HepG2 (cell line): ENCODE results near the gene ADAM19. TPM values are rescaled to one million over a fixed set of nuclear protein-coding genes. Genes with fewer than 3 reads are reported as not detected.

Experiments used
- ATAC-seq: fragments of 200-7000 bp; cut with Tn5 transposase; 3 replicates; pipeline ENCODE4 v1.9.1; 2020; ENCODE audit warnings: mild to moderate bottlenecking, moderate library complexity
- BruUV-seq: library from RNA; stranded (reverse); fragments of 400-500 nt; replicated peaks from 2 replicates; lab custom pipeline; 2021; lab: Mats Ljungman, UMichigan
- CTCF ChIA-PET: fragments of 300-600 bp; formaldehyde crosslinking; extraction: SDS; loops from one replicate; lab custom pipeline; 2021; ENCODE audit warnings: low total read pairs, inconsistent platforms, low intra/inter-chr PET ratio; lab: Yijun Ruan, JAX
- POLR2A ChIA-PET: fragments of 350-600 bp; sonication (Branson Sonifier 250); formaldehyde crosslinking; loops from one replicate; lab custom pipeline; 2020; ENCODE audit warnings: antibody characterized with exemption, inconsistent platforms; lab: Yijun Ruan, JAX
- DNase-seq: peaks from one replicate; pipeline ENCODE4 v3.0.0-alpha.2; 2015; ENCODE audit warnings: low spot score
- FAIRE-seq: peaks from 3 replicates; lab custom pipeline; 2011; peaks lifted over from hg19 to GRCh38; lab: Jason Lieb, UNC
- H2AFZ ChIP-seq: one replicate; pipeline ENCODE4 v1.6.1; 2011; ENCODE audit warnings: low read length, inconsistent platforms
- H3K27ac ChIP-seq: fragments of 300-600 bp; 3 replicates; pipeline ENCODE4 v1.8.0; 2011; ENCODE audit warnings: mixed run types, mild to moderate bottlenecking, mixed read lengths, low read length, inconsistent platforms; ENCODE audit not compliant: insufficient read depth; ENCODE audit errors: extremely low read length
- H3K27me3 ChIP-seq, 2 experiments: fragments of 200-600 bp in 1 of 2; 2 replicates in 1 of 2; 3 replicates in 1 of 2; pipeline versions ENCODE4 v1.6.0 to v1.8.0; 2011; ENCODE audit warnings: low read length in 2 of 2, mild to moderate bottlenecking in 2 of 2, moderate library complexity in 2 of 2, inconsistent platforms in 1 of 2; ENCODE audit not compliant: insufficient read depth in 2 of 2, control insufficient read depth in 1 of 2
- H3K36me3 ChIP-seq, 2 experiments: fragments of 200-600 bp in 1 of 2; replicated peaks in 1 of 2; 2 replicates in 1 of 2; 3 replicates in 1 of 2; pipeline versions ENCODE4 v1.5.1 to v1.8.0; 2011; ENCODE audit warnings: low read length in 2 of 2, inconsistent platforms in 1 of 2; ENCODE audit not compliant: insufficient read depth in 2 of 2, control insufficient read depth in 1 of 2
- H3K4me1 ChIP-seq: 2 replicates; pipeline ENCODE4 v1.5.1; 2012; ENCODE audit warnings: low read length, inconsistent platforms; ENCODE audit not compliant: insufficient read depth
- H3K4me2 ChIP-seq: 2 replicates; pipeline ENCODE4 v1.6.0; 2011; ENCODE audit warnings: low read depth, low read length, inconsistent platforms
- H3K4me3 ChIP-seq, 3 experiments: fragments of 200-600 bp in 1 of 3; sonication (generic), shearing (Covaris generic) in 1 of 3; replicated peaks in 1 of 3; 2 replicates each; pipeline ENCODE4 v1.5.1; 2011 to 2016; ENCODE audit warnings: low read length in 3 of 3, inconsistent platforms in 2 of 3, low read depth in 2 of 3, mild to moderate bottlenecking in 2 of 3, control low read depth in 1 of 3, mixed read lengths in 1 of 3; ENCODE audit not compliant: insufficient read depth in 1 of 3
- H3K79me2 ChIP-seq: one replicate; pipeline ENCODE4 v1.6.1; 2011; ENCODE audit warnings: low read length, inconsistent platforms; ENCODE audit not compliant: insufficient read depth
- H3K9ac ChIP-seq: 2 replicates; pipeline ENCODE4 v1.6.0; 2011; ENCODE audit warnings: mild to moderate bottlenecking, low read depth, low read length, inconsistent platforms; ENCODE audit not compliant: insufficient read depth
- H3K9me3 ChIP-seq: 2 replicates; pipeline ENCODE4 v1.5.1; 2012; ENCODE audit warnings: mild to moderate bottlenecking, low read length
- H4K20me1 ChIP-seq: 2 replicates; pipeline ENCODE4 v1.6.0; 2011; ENCODE audit warnings: inconsistent platforms, mild to moderate bottlenecking, low read length, moderate library complexity; ENCODE audit not compliant: insufficient read depth
- CBFB ChIP-seq: sonication (generic); formaldehyde crosslinking; IDR thresholded peaks from 2 replicates; pipeline ENCODE4 v1.4.0; 2020; ENCODE audit warnings: missing genetic modification reagents
- CEBPB ChIP-seq: IDR thresholded peaks from 2 replicates; pipeline ENCODE4 v1.6.1; 2011; ENCODE audit warnings: low read depth, low read length, improper control_type of control experiment, borderline replicate concordance
- GATA4 ChIP-seq: sonication (generic); IDR thresholded peaks from 2 replicates; pipeline ENCODE4 v1.6.1; 2016; ENCODE audit warnings: antibody characterized with exemption, low read depth, borderline replicate concordance
- HNRNPLL ChIP-seq: fragments of 200-400 bp; formaldehyde crosslinking; IDR thresholded peaks from 2 replicates; pipeline ENCODE4 v1.6.1; 2017; ENCODE audit warnings: mild to moderate bottlenecking, low read depth, low read length; ENCODE audit not compliant: poor library complexity, severe bottlenecking
- KDM1A ChIP-seq: IDR thresholded peaks from 2 replicates; pipeline ENCODE4 v1.6.1; 2016; ENCODE audit warnings: missing compliant biosample characterization
- KLF15 ChIP-seq: sonication (generic); formaldehyde crosslinking; IDR thresholded peaks from 2 replicates; pipeline ENCODE4 v1.8.1; 2023; ENCODE audit warnings: borderline replicate concordance, mild to moderate bottlenecking, inconsistent platforms, missing genetic modification reagents, mixed read lengths
- KLF9 ChIP-seq: IDR thresholded peaks from 2 replicates; pipeline ENCODE4 v1.6.1; 2016; ENCODE audit warnings: low read depth
- NFYC ChIP-seq: IDR thresholded peaks from 2 replicates; pipeline ENCODE4 v1.6.1; 2016; ENCODE audit warnings: missing genetic modification reagents, missing compliant biosample characterization
- POLR2AphosphoS5 ChIP-seq: IDR thresholded peaks from 2 replicates; pipeline ENCODE4 v1.6.1; 2012; ENCODE audit warnings: low read depth, low read length
- SUZ12 ChIP-seq: fragments of 150-350 bp; IDR thresholded peaks from 2 replicates; pipeline ENCODE4 v1.6.1; 2014; ENCODE audit warnings: low read depth, low read length
- TBL1XR1 ChIP-seq: fragments of 150-350 bp; IDR thresholded peaks from 2 replicates; pipeline ENCODE4 v1.6.1; 2014; ENCODE audit warnings: borderline replicate concordance, low read length; ENCODE audit not compliant: partially characterized antibody
- TGIF2 ChIP-seq: IDR thresholded peaks from 2 replicates; pipeline ENCODE4 v1.6.1; 2016; ENCODE audit warnings: control low read depth, missing compliant biosample characterization
- TOE1 ChIP-seq: sonication (generic); formaldehyde crosslinking; IDR thresholded peaks from 2 replicates; pipeline ENCODE4 v1.4.0; 2020; ENCODE audit warnings: mild to moderate bottlenecking, missing genetic modification reagents
- ZFP62 ChIP-seq: sonication (generic); formaldehyde crosslinking; IDR thresholded peaks from 2 replicates; pipeline ENCODE4 v1.4.0; 2020; ENCODE audit warnings: missing genetic modification reagents
- ZNF180 ChIP-seq: sonication (generic); formaldehyde crosslinking; IDR thresholded peaks from 2 replicates; pipeline ENCODE4 v1.4.0; 2020; ENCODE audit warnings: low read depth, missing genetic modification reagents, borderline replicate concordance
- ZNF562 ChIP-seq: sonication (generic); formaldehyde crosslinking; IDR thresholded peaks from 2 replicates; pipeline ENCODE4 v1.8.0; 2022; ENCODE audit warnings: missing genetic modification reagents, borderline replicate concordance
- ZNF616 ChIP-seq: sonication (generic); formaldehyde crosslinking; IDR thresholded peaks from 2 replicates; pipeline ENCODE4 v1.5.0; 2020; ENCODE audit warnings: low read depth, mild to moderate bottlenecking, missing genetic modification reagents
- whole genome bisulfite sequencing: methylation state at CpG from one replicate; pipeline ENCODE4 v1.1.6; 2017; ENCODE audit warnings: low lambda C conversion rate; 5-methylcytosine and 5-hydroxymethylcytosine counted together
- in situ Hi-C: cut with HindIII; loops from 2 replicates; pipeline ENCODE4 v1.10.0; 2017; ENCODE audit warnings: low pct_unique_long_range_greater_than_20kb; ENCODE audit not compliant: extremely low pct_ligation_motif_present
- intact Hi-C: fragments of 100-400 bp; cut with micrococcal nuclease; formaldehyde crosslinking; loops from one replicate; pipeline ENCODE4 v1.10.0; 2022; ENCODE audit not compliant: unreplicated experiment
- polyA plus RNA-seq, 8 experiments: library from polyadenylated mRNA; depleted of rRNA in 3 of 8; stranded (reverse) in 7 of 8; unstranded in 1 of 8; fragments of >200 nt; fragmentation: Illumina TruSeq in 4 of 8; extraction: Trizol in 4 of 8; gene quantifications; 2 replicates each; pipeline versions ENCODE4 v1.2.1 to v1.2.3, GENCODE V29; 2011 to 2016; ENCODE audit warnings: low read depth in 4 of 8, missing spikeins in 1 of 8, mixed read lengths in 1 of 8; ENCODE audit not compliant: insufficient read depth in 1 of 8
- total RNA-seq, 5 experiments: library from RNA; depleted of rRNA; stranded (reverse); fragments of >200 nt; fragmentation: Illumina TruSeq; extraction: Trizol; gene quantifications; 2 replicates each; pipeline ENCODE4 v1.2.3, GENCODE V29; 2016; ENCODE audit warnings: low read depth in 1 of 5
- TF ChIP-seq, protein P1 (sequence below): sonication (generic); formaldehyde crosslinking; IDR thresholded peaks from 2 replicates; pipeline ENCODE4 v1.5.0; 2020; ENCODE audit warnings: missing genetic modification reagents
- TF ChIP-seq, protein P2 (sequence below): sonication (generic); formaldehyde crosslinking; IDR thresholded peaks from 2 replicates; pipeline ENCODE4 v1.4.0; 2020; ENCODE audit warnings: missing genetic modification reagents, borderline replicate concordance
- TF ChIP-seq, protein P3 (sequence below): sonication (generic); formaldehyde crosslinking; IDR thresholded peaks from 2 replicates; pipeline ENCODE4 v1.5.1; 2020; ENCODE audit warnings: mild to moderate bottlenecking, missing genetic modification reagents
- TF ChIP-seq, protein P4 (sequence below): IDR thresholded peaks from 2 replicates; pipeline ENCODE4 v1.6.1; 2012; ENCODE audit warnings: inconsistent platforms

The ADAM19 gene
- total and polyA plus RNA-seq, 2 of the 13 experiments (the other 11 are each of a cell fraction or from before 2014, with no cell fraction given): 0.38 to 0.74 TPM

DNA sequence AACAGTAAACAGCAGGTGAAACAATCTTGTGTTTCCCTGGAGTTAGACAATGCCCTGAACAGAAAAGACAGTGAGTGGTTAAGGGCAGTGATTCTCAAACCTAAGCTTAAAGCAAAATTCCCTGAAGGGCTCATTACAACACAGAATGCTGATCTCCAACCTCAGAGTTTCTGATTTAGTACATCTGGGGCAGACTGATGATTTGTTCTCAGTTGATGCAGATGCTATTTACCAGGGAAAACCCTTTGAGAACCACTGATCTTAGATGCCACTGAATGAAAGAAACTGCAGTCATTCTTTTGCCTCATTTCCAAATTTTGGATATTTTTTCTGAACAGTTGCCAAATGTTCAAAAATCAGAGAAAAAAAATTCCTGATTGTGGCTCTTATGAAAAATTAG, 18.7 kb upstream of the ADAM19 start (continued):
- TF ChIP-seq, protein P1, sequence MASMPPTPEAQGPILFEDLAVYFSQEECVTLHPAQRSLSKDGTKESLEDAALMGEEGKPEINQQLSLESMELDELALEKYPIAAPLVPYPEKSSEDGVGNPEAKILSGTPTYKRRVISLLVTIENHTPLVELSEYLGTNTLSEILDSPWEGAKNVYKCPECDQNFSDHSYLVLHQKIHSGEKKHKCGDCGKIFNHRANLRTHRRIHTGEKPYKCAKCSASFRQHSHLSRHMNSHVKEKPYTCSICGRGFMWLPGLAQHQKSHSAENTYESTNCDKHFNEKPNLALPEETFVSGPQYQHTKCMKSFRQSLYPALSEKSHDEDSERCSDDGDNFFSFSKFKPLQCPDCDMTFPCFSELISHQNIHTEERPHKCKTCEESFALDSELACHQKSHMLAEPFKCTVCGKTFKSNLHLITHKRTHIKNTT (CRISPR knock-in tag): no peak
- TF ChIP-seq KDM1A (CRISPR knock-in tag): no peak
- no peak for TF ChIP-seq SUZ12
- TF ChIP-seq GATA4: no peak
- TF ChIP-seq KLF9 (CRISPR knock-in tag): no peak
- no peak for TF ChIP-seq ZFP62 (CRISPR knock-in tag)
- no peak for TF ChIP-seq HNRNPLL
- TF ChIP-seq ZNF180: no peak
- TF ChIP-seq ZNF616 (CRISPR knock-in tag): no peak
- no peak for TF ChIP-seq TOE1
- TF ChIP-seq, protein P2, sequence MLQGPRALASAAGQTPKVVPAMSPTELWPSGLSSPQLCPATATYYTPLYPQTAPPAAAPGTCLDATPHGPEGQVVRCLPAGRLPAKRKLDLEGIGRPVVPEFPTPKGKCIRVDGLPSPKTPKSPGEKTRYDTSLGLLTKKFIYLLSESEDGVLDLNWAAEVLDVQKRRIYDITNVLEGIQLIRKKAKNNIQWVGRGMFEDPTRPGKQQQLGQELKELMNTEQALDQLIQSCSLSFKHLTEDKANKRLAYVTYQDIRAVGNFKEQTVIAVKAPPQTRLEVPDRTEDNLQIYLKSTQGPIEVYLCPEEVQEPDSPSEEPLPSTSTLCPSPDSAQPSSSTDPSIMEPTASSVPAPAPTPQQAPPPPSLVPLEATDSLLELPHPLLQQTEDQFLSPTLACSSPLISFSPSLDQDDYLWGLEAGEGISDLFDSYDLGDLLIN: no peak

DNA sequence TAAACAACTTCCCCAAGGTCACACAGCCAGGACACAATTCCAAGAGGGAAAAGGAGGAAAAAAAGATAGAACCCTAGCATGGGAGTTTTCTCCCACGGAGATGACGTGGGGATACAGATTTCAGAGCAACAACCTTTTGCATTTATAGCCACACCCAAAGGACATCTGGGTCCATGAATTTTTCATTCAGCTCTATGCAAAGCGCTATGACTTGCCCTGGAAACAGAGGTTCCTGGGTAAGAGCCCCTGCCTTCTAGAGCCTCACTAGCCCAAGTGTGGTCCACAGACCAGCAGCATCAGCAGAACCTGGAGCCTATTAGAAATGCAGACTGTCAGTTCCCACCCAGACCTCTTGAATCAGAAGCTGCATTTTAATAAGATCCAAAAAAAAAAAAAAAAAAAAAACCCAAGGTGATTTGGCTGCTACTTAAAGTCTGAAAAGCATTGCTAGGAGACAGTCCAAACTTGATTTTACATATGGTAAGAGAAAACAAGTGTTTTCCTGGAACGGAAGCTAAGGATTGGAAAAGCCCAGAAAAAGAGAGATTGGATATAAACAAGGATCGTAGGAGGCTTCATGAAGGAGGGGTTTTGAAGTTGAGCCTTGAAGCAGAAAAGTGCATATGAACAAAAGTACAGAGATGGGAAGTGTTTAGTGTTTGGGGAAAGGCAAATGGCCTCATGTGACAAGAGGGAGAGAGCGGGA, 17.6 kb upstream of the ADAM19 start:
- Histone ChIP-seq H3K79me2 (no peaks in the 10 kb centered on the region), H3K9ac (no peak overlapping the region), H3K4me3 (no peak overlapping the region), H3K27ac (no peak overlapping the region), H3K9me3 (no peaks in the 10 kb centered on the region), H3K4me1 (no peaks in the 10 kb centered on the region), H3K36me3 (no peaks in the 10 kb centered on the region), H3K4me2 (no peak overlapping the region), H2AFZ (no peak overlapping the region), H3K27me3 (0 out of 5 replicates have a peak, but pooled peaks cover 0 to 6% of the 10 kb centered on the region in 2 experiments), H4K20me1 (no peaks in the 10 kb centered on the region)
- 34% methylated on average over 6 of the region's 6 CpGs for WGBS
- ChIA-PET POLR2A (no interaction called here), CTCF (no interaction called here)
- intact Hi-C loops (no loop called here), in situ Hi-C loops (no loop called here)
- FAIRE-seq (no peak), ATAC-seq (no peak), DNase-seq (no peak)
- no TSS peak for BruUV-seq
- TF ChIP-seq TGIF2 (CRISPR knock-in tag): no peak
- no peak for TF ChIP-seq ZNF562 (CRISPR knock-in tag)
- no peak for TF ChIP-seq KLF15 (CRISPR knock-in tag)
- no peak for TF ChIP-seq CBFB (CRISPR knock-in tag)
- TF ChIP-seq POLR2AphosphoS5: no peak
- no peak for TF ChIP-seq NFYC
- TF ChIP-seq, protein P3, sequence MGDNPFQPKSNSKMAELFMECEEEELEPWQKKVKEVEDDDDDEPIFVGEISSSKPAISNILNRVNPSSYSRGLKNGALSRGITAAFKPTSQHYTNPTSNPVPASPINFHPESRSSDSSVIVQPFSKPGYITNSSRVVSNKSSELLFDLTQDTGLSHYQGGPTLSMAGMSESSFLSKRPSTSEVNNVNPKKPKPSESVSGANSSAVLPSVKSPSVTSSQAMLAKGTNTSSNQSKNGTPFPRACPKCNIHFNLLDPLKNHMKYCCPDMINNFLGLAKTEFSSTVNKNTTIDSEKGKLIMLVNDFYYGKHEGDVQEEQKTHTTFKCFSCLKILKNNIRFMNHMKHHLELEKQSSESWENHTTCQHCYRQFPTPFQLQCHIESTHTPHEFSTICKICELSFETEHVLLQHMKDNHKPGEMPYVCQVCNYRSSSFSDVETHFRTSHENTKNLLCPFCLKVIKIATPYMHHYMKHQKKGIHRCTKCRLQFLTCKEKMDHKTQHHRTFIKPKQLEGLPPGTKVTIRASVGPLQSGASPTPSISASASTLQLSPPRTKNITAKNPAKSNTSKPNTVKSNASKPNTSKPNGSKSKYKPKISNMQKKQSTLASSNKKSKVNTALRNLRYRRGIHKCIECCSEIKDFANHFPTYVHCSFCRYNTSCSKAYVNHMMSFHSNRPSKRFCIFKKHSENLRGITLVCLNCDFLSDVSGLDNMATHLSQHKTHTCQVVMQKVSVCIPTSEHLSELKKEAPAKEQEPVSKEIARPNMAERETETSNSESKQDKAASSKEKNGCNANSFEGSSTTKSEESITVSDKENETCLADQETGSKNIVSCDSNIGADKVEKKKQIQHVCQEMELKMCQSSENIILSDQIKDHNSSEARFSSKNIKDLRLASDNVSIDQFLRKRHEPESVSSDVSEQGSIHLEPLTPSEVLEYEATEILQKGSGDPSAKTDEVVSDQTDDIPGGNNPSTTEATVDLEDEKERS (CRISPR knock-in tag): no peak
- TF ChIP-seq, protein P4, sequence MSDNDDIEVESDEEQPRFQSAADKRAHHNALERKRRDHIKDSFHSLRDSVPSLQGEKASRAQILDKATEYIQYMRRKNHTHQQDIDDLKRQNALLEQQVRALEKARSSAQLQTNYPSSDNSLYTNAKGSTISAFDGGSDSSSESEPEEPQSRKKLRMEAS: no peak
- TF ChIP-seq TBL1XR1: no peak
- TF ChIP-seq CEBPB: no peak
